Upper lobe of right lung (tissue), 1 donor: Measurements from ENCODE around the gene TMPRSS7. TPM values are rescaled to one million over a fixed set of nuclear protein-coding genes. Genes with fewer than 3 reads are reported as not detected.

Experiments used
- ATAC-seq: fragments of 200-7000 bp; cut with Tn5 transposase; one replicate; pipeline ENCODE4 v1.9.1; 2020; ENCODE audit warnings: mild to moderate bottlenecking, moderate library complexity
- DNase-seq: peaks from one replicate; pipeline ENCODE4 v3.0.0-alpha.2; 2020
- H3K27ac ChIP-seq: fragments of 200-600 bp; one replicate; pipeline ENCODE4 v1.8.0; 2022
- H3K27me3 ChIP-seq: fragments of 200-600 bp; one replicate; pipeline ENCODE4 v1.8.0; 2022; ENCODE audit warnings: mild to moderate bottlenecking
- H3K36me3 ChIP-seq: fragments of 200-600 bp; one replicate; pipeline ENCODE4 v1.8.0; 2022
- H3K4me1 ChIP-seq: fragments of 200-600 bp; one replicate; pipeline ENCODE4 v1.8.0; 2022
- H3K4me3 ChIP-seq: fragments of 200-600 bp; one replicate; pipeline ENCODE4 v1.8.0; 2022; ENCODE audit warnings: mild to moderate bottlenecking
- H3K9me3 ChIP-seq: fragments of 200-600 bp; one replicate; pipeline ENCODE4 v1.8.0; 2022
- CTCF ChIP-seq: fragments of 200-600 bp; IDR thresholded peaks from one replicate; pipeline ENCODE4 v1.8.0; 2022; ENCODE audit warnings: antibody characterized with exemption
- intact Hi-C: fragments of 100-400 bp; cut with DNase I; formaldehyde crosslinking; loops from one replicate; pipeline ENCODE4 v1.11.0; 2022
- total RNA-seq: library from RNA; stranded (reverse); fragmentation: NEBNext Ultra II Directional; extraction: Animal tissue kit (Norgen Biotek cat#: 25700); gene quantifications from one replicate; pipeline ENCODE4 v1.2.1, GENCODE V29; 2021
- donor health status: DM: no; HTN: yes; CAD: no; lungs with severe emphysema.

Gene TMPRSS7
- total RNA-seq, 1 donor from 2014 or later: 0.20 TPM

- H3K4me3 ChIP-seq: no peak overlapping the region
- DNase-seq (no peak), ATAC-seq (no peak)
- no peaks in the 10 kb centered on the region for H3K9me3 ChIP-seq
- H3K4me1 ChIP-seq: peaks cover 7% of the 10 kb centered on the region
- no peak for TF ChIP-seq CTCF
- H3K27ac ChIP-seq: no peak overlapping the region
- no peaks in the 10 kb centered on the region for H3K36me3 ChIP-seq
- no peaks in the 10 kb centered on the region for H3K27me3 ChIP-seq
- intact Hi-C loops: no loop called here
Measured at GRCh38 chr3:112009670-112010069, 24.9 kb upstream of the TMPRSS7 start.

- no peak for ATAC-seq
- H3K27me3 ChIP-seq: no peaks in the 10 kb centered on the region
- peaks cover 7% of the 10 kb centered on the region for H3K4me1 ChIP-seq
- no peak overlapping the region for H3K27ac ChIP-seq
- no peak overlapping the region for H3K4me3 ChIP-seq
- H3K9me3 ChIP-seq: no peaks in the 10 kb centered on the region
- TF ChIP-seq CTCF: no peak
- DNase-seq: no peak
- intact Hi-C loops: no loop called here
- H3K36me3 ChIP-seq: no peaks in the 10 kb centered on the region
Measured at GRCh38 chr3:112010636-112011035, 23.9 kb upstream of the TMPRSS7 start.

- H3K9me3 ChIP-seq: no peaks in the 10 kb centered on the region
- no peak for TF ChIP-seq CTCF
- peaks cover 7% of the 10 kb centered on the region for H3K4me1 ChIP-seq
- H3K27ac ChIP-seq: no peak overlapping the region
- no peaks in the 10 kb centered on the region for H3K36me3 ChIP-seq
- intact Hi-C loops: no loop called here
- DNase-seq: no peak
- no peak for ATAC-seq
- no peak overlapping the region for H3K4me3 ChIP-seq
- H3K27me3 ChIP-seq: no peaks in the 10 kb centered on the region
Measured at GRCh38 chr3:112011376-112011940, 23.1 kb upstream of the TMPRSS7 start.

- Histone ChIP-seq H3K9me3 (no peaks in the 10 kb centered on the region), H3K27me3 (no peaks in the 10 kb centered on the region), H3K27ac (no peak overlapping the region), H3K36me3 (no peaks in the 10 kb centered on the region), H3K4me1 (peaks cover 7% of the 10 kb centered on the region), H3K4me3 (no peak overlapping the region)
- no peak for TF ChIP-seq CTCF
- no peak for ATAC-seq
- intact Hi-C loops: no loop called here
- no peak for DNase-seq
Measured at GRCh38 chr3:112012205-112012992, 22.1 kb upstream of the TMPRSS7 start.

- intact Hi-C loops: no loop called here
- peaks cover 7% of the 10 kb centered on the region for H3K4me1 ChIP-seq
- DNase-seq (peak; percentile 67), ATAC-seq (peak; percentile 88)
- H3K36me3 ChIP-seq: no peaks in the 10 kb centered on the region
- TF ChIP-seq CTCF: peak; percentile 75
- no peaks in the 10 kb centered on the region for H3K9me3 ChIP-seq
- H3K4me3 ChIP-seq: no peak overlapping the region
- no peaks in the 10 kb centered on the region for H3K27me3 ChIP-seq
- H3K27ac ChIP-seq: no peak overlapping the region
Measured at GRCh38 chr3:112013058-112013783, 21.3 kb upstream of the TMPRSS7 start.
